Activated naive CD8-positive, alpha-beta T cell treated with anti-CD3 and anti-CD28 coated beads, Interleukin-2, amount 10 ng/mL, durations not matched to agents 7 days and 5 days (primary cell): ENCODE data around the gene RNF212. TPM values are rescaled to one million over a fixed set of nuclear protein-coding genes. Genes with fewer than 3 reads are reported as not detected.
A peak's percentile ranks its signal among the peaks of the same experiment; 100 is the strongest.
"Not testable (repeated sequence)": the region's sequence is repeated elsewhere in the genome, so short reads cannot be mapped to it uniquely, and the experiment has no call there.

Experiments
- ATAC-seq: fragments of 150-1000 bp; cut with Tn5 transposase; one replicate; pipeline ENCODE4 v1.10.0; 2021; ENCODE audit warnings: low read depth, moderate library complexity
- POLR2A ChIA-PET: fragments of 350-600 bp; sonication (Branson Sonifier 250); formaldehyde crosslinking; loops from one replicate; lab custom pipeline; 2021; ENCODE audit warnings: antibody characterized with exemption; lab: Charles Lee
- DNase-seq: peaks from one replicate; pipeline ENCODE4 v3.0.0; 2021
- H3K27ac Mint-ChIP-seq: one replicate; pipeline ENCODE4 v1.8.0; 2022; ENCODE audit warnings: mild to moderate bottlenecking, mixed read lengths
- H3K27me3 Mint-ChIP-seq: one replicate; pipeline ENCODE4 v1.8.0; 2022; ENCODE audit warnings: mild to moderate bottlenecking, moderate library complexity, mixed read lengths
- H3K36me3 Mint-ChIP-seq: one replicate; pipeline ENCODE4 v1.8.0; 2021; ENCODE audit warnings: mild to moderate bottlenecking, mixed read lengths
- H3K4me1 Mint-ChIP-seq: one replicate; pipeline ENCODE4 v1.8.0; 2021; ENCODE audit warnings: mixed read lengths
- H3K4me3 Mint-ChIP-seq: one replicate; pipeline ENCODE4 v1.8.0; 2022; ENCODE audit warnings: mild to moderate bottlenecking, moderate library complexity, mixed read lengths
- H3K9me3 Mint-ChIP-seq: one replicate; pipeline ENCODE4 v1.8.0; 2021; ENCODE audit warnings: mixed read lengths
- total RNA-seq, 2 experiments: library from RNA; stranded (reverse); gene quantifications; one replicate each; pipeline ENCODE4 v1.2.3, GENCODE V29; 2021

RNF212 gene
- total RNA-seq, 2 experiments from 2014 or later, result 7.3 to 8.1 TPM

GRCh38 chr4:1060121-1060520 is 53.2 kb downstream of the RNF212 start:
- POLR2A ChIA-PET, result no interaction called here
- peaks cover 10% of the 10 kb centered on the region for H3K4me1 Mint-ChIP-seq

DNA sequence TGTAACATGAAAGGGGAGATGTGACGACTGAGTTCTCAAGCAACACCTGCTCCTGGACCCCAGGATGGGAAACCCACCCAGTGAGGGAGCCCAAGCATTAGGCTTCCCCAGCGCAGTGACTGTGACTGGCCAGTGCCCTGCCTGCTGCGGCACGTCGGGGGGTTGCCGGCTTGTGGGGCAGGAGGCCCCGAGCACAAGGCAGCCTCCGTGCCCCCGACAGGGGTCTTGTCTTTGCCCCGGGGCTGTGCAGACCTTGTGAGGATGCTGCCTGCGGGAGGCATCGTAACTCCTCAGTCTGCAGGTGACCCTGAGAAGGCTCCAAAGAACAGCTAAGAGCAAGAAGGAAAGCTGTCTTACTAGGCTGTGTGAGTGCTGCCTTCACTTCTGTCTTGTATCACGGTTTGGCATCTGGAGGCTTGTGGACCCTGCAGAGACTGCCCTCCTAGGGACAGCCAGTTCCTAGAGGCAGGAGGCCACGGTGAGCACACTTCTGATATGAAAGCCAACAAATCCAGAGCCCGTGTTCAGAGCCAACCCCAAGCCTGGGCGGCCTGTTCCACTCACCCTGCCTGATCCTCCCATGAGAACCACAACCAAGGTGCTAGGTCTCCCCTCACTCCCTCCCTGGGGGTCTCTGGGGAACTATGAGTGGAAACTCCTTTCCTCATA is 54.2 kb downstream of the RNF212 start:
- no peaks in the 10 kb centered on the region for H3K36me3 Mint-ChIP-seq
- POLR2A ChIA-PET, result no interaction called here
- H3K27ac Mint-ChIP-seq, result no peak overlapping the region
- peaks cover 17% of the 10 kb centered on the region for H3K27me3 Mint-ChIP-seq
- DNase-seq, result no peak
- no peak for ATAC-seq
- H3K9me3 Mint-ChIP-seq, result peaks cover 1% of the 10 kb centered on the region
- no peak overlapping the region for H3K4me3 Mint-ChIP-seq
- H3K4me1 Mint-ChIP-seq, result peaks cover 10% of the 10 kb centered on the region

More at GRCh38 chr4:1060121-1060520, 53.2 kb downstream of the RNF212 start:
- Mint-ChIP-seq H3K9me3 (peaks cover 1% of the 10 kb centered on the region), H3K36me3 (no peaks in the 10 kb centered on the region), H3K4me3 (no peak overlapping the region), H3K27me3 (peaks cover 19% of the 10 kb centered on the region), H3K27ac (no peak overlapping the region)
- DNase-seq, result no peak
- no peak for ATAC-seq

- peaks cover 10% of the 10 kb centered on the region for H3K4me1 Mint-ChIP-seq
- DNase-seq (peak; percentile 24), ATAC-seq (no peak)
- H3K27me3 Mint-ChIP-seq, result peaks cover 10% of the 10 kb centered on the region
- H3K4me3 Mint-ChIP-seq, result no peak overlapping the region
- H3K36me3 Mint-ChIP-seq, result no peaks in the 10 kb centered on the region
- peak overlapping the region; percentile 4 for H3K27ac Mint-ChIP-seq
- H3K9me3 Mint-ChIP-seq, result peaks cover 1% of the 10 kb centered on the region
- POLR2A ChIA-PET, result no interaction called here
Measured at GRCh38 chr4:1058198-1058996, 55.0 kb downstream of the RNF212 start.

DNA sequence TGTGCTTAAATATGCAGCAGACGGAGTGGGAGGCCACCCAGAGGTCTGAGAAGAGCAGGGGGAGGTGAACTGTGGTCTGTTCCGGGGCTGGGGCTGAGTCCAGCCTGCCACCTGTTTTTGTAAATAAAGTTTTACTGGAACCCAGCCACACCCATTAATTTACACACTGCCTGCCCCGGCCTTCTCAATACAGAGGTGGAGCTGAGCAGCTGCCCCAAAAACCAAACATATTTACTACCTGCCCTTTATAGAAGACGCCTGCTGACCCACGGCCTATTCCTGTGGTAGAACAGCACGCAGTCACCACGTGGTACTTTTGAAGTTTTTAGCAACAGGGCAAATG is 56.0 kb downstream of the RNF212 start:
- Mint-ChIP-seq H3K4me1 (peaks cover 8% of the 10 kb centered on the region), H3K36me3 (no peaks in the 10 kb centered on the region), H3K4me3 (no peak overlapping the region), H3K27me3 (peaks cover 7% of the 10 kb centered on the region), H3K9me3 (no peaks in the 10 kb centered on the region), H3K27ac (no peak overlapping the region)
- ATAC-seq (no peak), DNase-seq (peak; percentile 20)
- POLR2A ChIA-PET, result no interaction called here

GRCh38 chr4:1056671-1057402 is 56.5 kb downstream of the RNF212 start:
- POLR2A ChIA-PET, result no interaction called here
- Mint-ChIP-seq H3K27me3 (peaks cover 3% of the 10 kb centered on the region), H3K4me1 (peaks cover 5% of the 10 kb centered on the region), H3K4me3 (no peak overlapping the region), H3K36me3 (no peaks in the 10 kb centered on the region), H3K27ac (no peak overlapping the region), H3K9me3 (no peaks in the 10 kb centered on the region)
- DNase-seq (peak; percentile 15), ATAC-seq (no peak)

DNA sequence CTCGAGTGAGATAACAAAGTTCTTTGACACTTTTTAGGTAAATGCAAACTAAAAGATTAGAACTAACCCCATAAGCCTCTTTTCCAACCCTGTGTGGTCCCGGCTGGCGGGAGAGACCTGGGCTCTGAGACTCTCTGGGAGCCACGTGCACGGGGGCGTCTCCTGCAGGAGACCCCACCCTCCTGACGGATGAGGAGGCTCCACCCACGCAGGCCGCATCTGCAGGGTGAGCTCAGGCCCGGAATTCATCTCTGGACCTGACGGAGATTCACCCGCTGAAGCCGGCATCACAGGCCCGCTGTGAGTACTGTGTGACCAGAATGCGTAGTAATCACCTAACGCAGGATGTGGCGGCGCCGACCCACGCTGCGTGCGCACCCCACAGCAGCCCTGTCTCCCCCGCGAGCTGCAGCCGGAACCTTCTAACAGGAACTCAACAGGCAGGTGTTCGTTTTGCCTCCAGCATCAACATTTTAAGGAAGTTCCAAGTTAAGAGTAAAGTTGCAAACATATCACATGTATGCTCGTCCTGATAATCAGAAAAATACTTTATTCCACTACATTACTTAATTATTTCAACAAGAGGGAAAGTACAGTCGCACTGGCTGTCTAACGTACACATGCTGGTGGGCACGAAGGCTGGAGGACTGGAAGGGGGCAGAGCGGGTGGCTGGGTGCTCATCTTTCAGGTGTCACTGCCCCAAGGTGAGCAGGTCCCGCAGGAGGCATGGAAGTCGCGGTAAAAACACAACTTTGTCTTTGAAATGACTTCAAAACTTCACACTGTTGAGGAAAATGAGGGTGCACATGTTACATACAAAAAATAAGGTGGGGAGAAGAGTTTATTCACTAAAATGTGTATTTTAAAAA is 57.4 kb downstream of the RNF212 start:
- Mint-ChIP-seq H3K4me3 (peak overlapping the region; percentile 74), H3K4me1 (peaks cover 5% of the 10 kb centered on the region), H3K27me3 (peaks cover 2% of the 10 kb centered on the region), H3K27ac (peak overlapping the region; percentile 88), H3K9me3 (no peaks in the 10 kb centered on the region), H3K36me3 (no peaks in the 10 kb centered on the region)
- POLR2A ChIA-PET, result interaction anchor here (0.9 to 1.2 kb wide), 2 partner anchors 10 to 124 kb away, joined by 4 to 5 read pairs; partner anchors contain the start of genes GAK and TMEM175
- ATAC-seq, result peak; percentile 99
- peak; percentile 83 for DNase-seq

DNA sequence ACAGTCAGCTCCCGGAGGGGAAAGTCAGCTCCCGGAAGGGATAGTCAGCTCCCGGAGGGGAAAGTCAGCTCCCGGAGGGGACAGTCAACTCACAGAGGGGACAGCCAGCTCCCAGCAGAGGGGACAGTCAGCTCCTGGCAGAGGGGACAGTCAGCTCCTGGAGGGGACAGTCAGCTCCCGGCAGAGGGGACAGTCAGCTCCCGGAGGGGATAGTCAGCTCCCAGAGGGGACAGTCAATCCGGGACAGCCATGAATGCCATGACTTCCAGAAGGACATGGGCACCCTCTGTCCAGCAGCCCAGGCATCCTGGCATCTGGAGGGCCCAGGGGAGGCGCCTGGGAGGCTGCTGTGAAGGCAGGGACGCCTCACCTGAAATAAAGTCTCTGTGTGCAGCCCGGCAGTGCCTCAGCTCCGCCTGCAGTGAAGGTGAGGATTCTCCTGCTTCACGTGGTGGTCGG is 58.1 kb downstream of the RNF212 start:
- peak overlapping the region; percentile 74 for H3K4me3 Mint-ChIP-seq
- peak; percentile 15 for ATAC-seq
- not testable (repeated sequence) for H3K27me3 Mint-ChIP-seq, H3K9me3 Mint-ChIP-seq, H3K4me1 Mint-ChIP-seq, H3K36me3 Mint-ChIP-seq, DNase-seq
- POLR2A ChIA-PET, result interaction anchor here (0.7 to 1.2 kb wide), 3 partner anchors 10 to 387 kb away, joined by 3 to 5 read pairs (median 4); partner anchors contain the start of genes GAK and TMEM175
- H3K27ac Mint-ChIP-seq, result peak overlapping the region; percentile 88

DNA sequence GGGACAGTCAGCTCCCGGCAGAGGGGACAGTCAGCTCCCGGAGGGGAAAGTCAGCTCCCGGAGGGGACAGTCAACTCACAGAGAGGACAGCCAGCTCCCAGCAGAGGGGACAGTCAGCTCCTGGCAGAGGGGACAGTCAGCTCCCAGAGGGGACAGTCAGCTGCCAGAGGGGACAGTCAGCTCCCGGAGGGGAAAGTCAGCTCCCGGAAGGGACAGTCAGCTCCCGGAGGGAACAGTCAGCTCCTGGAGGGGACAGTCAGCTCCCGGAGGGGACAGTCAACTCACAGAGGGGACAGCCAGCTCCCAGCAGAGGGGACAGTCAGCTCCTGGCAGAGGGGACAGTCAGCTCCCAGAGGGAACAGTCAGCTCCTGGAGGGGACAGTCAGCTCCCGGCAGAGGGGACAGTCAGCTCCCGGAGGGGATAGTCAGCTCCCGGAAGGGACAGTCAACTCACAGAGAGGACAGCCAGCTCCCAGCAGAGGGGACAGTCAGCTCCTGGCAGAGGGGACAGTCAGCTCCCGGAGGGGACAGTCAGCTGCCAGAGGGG is 58.6 kb downstream of the RNF212 start:
- not testable (repeated sequence) for H3K27ac Mint-ChIP-seq, H3K36me3 Mint-ChIP-seq, H3K9me3 Mint-ChIP-seq, ATAC-seq, H3K27me3 Mint-ChIP-seq, H3K4me1 Mint-ChIP-seq, H3K4me3 Mint-ChIP-seq, DNase-seq
- POLR2A ChIA-PET, result interaction anchor here (0.7 to 1.2 kb wide), 3 partner anchors 11 to 386 kb away, joined by 3 to 5 read pairs (median 4); partner anchors contain the start of genes GAK and TMEM175

DNA sequence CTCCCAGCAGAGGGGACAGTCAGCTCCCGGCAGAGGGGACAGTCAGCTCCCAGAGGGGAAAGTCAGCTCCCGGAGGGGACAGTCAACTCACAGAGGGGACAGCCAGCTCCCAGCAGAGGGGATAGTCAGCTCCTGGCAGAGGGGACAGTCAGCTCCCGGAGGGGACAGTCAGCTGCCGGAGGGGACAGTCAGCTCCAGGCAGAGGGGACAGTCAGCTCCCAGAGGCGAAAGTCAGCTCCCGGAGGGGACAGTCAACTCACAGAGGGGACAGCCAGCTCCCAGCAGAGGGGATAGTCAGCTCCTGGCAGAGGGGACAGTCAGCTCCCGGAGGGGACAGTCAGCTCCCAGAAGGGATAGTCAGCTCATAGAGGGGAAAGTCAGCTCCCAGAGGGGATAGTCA is 59.5 kb downstream of the RNF212 start:
- H3K27ac Mint-ChIP-seq, DNase-seq, POLR2A ChIA-PET, H3K36me3 Mint-ChIP-seq, H3K4me3 Mint-ChIP-seq, ATAC-seq, H3K4me1 Mint-ChIP-seq, H3K9me3 Mint-ChIP-seq, H3K27me3 Mint-ChIP-seq: not testable (repeated sequence)

DNA sequence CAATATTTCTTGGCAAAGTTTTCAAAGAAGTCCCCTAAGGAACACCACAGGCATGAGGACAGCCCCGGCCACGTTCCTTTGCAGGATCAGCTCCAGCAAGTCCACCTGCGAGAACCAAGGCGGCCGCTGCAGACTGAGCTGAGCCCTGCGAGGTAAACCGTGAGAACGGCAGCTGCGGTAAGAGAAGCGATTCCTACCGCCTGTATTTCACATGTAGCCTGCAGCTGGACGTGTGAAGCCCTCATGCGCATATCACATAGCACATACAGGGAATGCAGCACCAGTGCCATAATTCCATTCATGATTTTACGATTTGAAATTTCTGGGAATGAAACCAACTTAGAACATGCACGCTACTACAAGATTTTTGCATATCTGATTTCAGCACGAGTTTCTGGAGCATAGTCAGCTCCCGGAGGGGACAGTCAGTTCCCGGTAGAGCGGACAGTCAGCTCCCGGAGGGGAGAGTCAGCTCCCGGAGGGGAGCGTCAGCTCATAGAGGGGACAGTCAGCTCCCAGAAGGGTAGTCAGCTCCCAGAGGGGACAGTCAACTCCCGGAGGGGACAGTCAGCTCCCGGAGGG is 60.2 kb downstream of the RNF212 start:
- no peak overlapping the region for H3K27ac Mint-ChIP-seq
- H3K4me3 Mint-ChIP-seq, result no peak overlapping the region
- no peak for ATAC-seq

DNA sequence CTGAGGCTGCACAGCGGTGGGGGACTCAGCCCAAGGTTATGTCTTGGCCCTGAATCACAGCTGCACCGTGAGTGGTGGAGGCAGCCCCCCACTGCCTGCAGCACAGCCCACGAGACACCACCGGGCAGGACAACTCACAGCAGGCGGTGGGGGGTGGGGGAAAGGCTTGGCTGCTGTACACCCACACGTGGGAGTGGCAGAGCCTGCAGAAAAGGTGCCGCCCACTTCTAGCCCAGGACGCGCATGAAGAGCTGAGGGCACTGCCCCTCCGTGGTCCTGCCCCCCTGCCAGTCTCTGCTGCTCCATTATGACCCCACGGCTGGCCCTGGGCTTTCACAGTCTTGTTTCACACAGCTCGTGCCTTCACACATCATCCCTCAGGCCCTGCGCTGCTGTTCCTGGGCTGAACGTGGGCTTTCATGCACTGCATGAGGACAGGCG is 61.1 kb downstream of the RNF212 start:
- H3K4me1 Mint-ChIP-seq, result peaks cover 5% of the 10 kb centered on the region
- no peak for ATAC-seq
- no peaks in the 10 kb centered on the region for H3K9me3 Mint-ChIP-seq
- DNase-seq, result no peak
- peaks cover 6% of the 10 kb centered on the region for H3K27me3 Mint-ChIP-seq
- H3K36me3 Mint-ChIP-seq, result no peaks in the 10 kb centered on the region
- no peak overlapping the region for H3K4me3 Mint-ChIP-seq
- H3K27ac Mint-ChIP-seq, result no peak overlapping the region
- POLR2A ChIA-PET, result no interaction called here

More for the DNA sequence above, 60.2 kb downstream of the RNF212 start:
- H3K4me1 Mint-ChIP-seq, result peaks cover 5% of the 10 kb centered on the region
- H3K36me3 Mint-ChIP-seq, result no peaks in the 10 kb centered on the region
- no peaks in the 10 kb centered on the region for H3K27me3 Mint-ChIP-seq
- POLR2A ChIA-PET, result no interaction called here
- H3K9me3 Mint-ChIP-seq, result no peaks in the 10 kb centered on the region
- no peak for DNase-seq

DNA sequence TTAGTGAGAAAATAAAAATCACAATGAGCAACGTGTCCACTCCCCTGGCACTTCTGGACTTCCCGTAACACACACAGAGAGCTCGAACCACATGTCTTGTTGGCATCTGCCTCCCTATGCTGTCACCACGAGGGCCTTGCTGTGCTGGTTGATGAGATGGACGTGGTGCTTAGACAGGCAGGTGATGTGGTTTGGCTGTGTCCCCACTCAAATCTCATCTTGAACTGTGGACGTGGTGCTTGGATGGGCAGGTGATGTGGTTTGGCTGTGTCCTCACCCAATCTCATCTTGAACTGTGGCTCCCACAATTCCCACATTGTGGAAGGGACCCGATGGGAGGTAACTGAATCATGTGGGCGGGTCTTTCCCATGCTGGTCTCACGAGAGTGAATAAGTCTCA is 61.9 kb downstream of the RNF212 start:
- POLR2A ChIA-PET, result no interaction called here

More for the DNA sequence above, 61.9 kb downstream of the RNF212 start:
- DNase-seq (no peak), ATAC-seq (no peak)
- H3K27me3 Mint-ChIP-seq, result peaks cover 10% of the 10 kb centered on the region
- H3K36me3 Mint-ChIP-seq, result peaks cover 2% of the 10 kb centered on the region
- H3K9me3 Mint-ChIP-seq, result no peaks in the 10 kb centered on the region
- H3K27ac Mint-ChIP-seq, result no peak overlapping the region
- no peak overlapping the region for H3K4me3 Mint-ChIP-seq
- peaks cover 7% of the 10 kb centered on the region for H3K4me1 Mint-ChIP-seq
